ENCODE results near the gene QRSL1.

- TF ChIP-seq POLR2A (IDR thresholded peaks at IDR 0.05; ENCODE audit: low read length) (no peak), GATA1 (IDR thresholded peaks at IDR 0.05; ENCODE audit: low read depth, low read length) (no peak)
These were observed 12.1 kb upstream of the QRSL1 start for GRCh38 chr6:106617302-106617701.
